Measurements from ENCODE around the gene TBXA2R. TPM values are rescaled to one million over a fixed set of nuclear protein-coding genes. Genes with fewer than 3 reads are reported as not detected.

Gene TBXA2R
- total and polyA plus RNA-seq, 2 donors (not counting 3 experiments of a cell fraction or from before 2014, with no cell fraction given): 2.4 to 2.9 TPM

- FAIRE-seq: no peak
- H3K9me3 ChIP-seq (replicated peaks; ENCODE audit: control insufficient read depth, insufficient read depth, low read length): no peaks in the 10 kb centered on the region
- CTCF ChIA-PET: no interaction called here
- H3K4me2 ChIP-seq (ENCODE audit: insufficient read depth, low read length): no peak overlapping the region
- DNase-seq (ENCODE audit: low read depth, low spot score): no peak
- H3K27ac ChIP-seq (ENCODE audit: insufficient read depth, low read depth, low read length): no peak overlapping the region
- POLR2A ChIA-PET: no interaction called here
- no peaks in the 10 kb centered on the region for H3K27me3 ChIP-seq (ENCODE audit: control insufficient read depth in 2 of 2, insufficient read depth in 2 of 2, low read length in 2 of 2)
- peaks cover 18% of the 10 kb centered on the region for H3K4me1 ChIP-seq (ENCODE audit: control insufficient read depth, extremely low read depth, insufficient read depth, low read length)
- no peak overlapping the region for H2AFZ ChIP-seq (ENCODE audit: low read depth, low read length)
- no peak overlapping the region for H3K9ac ChIP-seq (replicated peaks; ENCODE audit: extremely low read depth, insufficient read depth, low read length)
- no peaks in the 10 kb centered on the region for H3K9me1 ChIP-seq (replicated peaks; ENCODE audit: control insufficient read depth, extremely low read depth, insufficient read depth, low read length)
- dilution Hi-C loops (cut with MboI; ENCODE audit: extremely low pct_ligation_motif_present, low sequenced_read_pairs) (no loop called here), intact Hi-C loops (cut with micrococcal nuclease) (no loop called here)
- no TSS peak for BruUV-seq (replicated peaks)
- H3K4me3 ChIP-seq (replicated peaks in 1 of 3; ENCODE audit: insufficient read depth in 1 of 3, low read depth in 1 of 3, low read length in 3 of 3): no peak overlapping the region
- H3K79me2 ChIP-seq (ENCODE audit: control insufficient read depth, insufficient read depth, low read length): no peaks in the 10 kb centered on the region
- TF ChIP-seq POLR2A (IDR thresholded peaks at IDR 0.05; ENCODE audit: low read depth, low read length) (no peak), EZH2 (IDR thresholded peaks at IDR 0.05; ENCODE audit: borderline replicate concordance, low read depth, low read length, severe bottlenecking) (no peak), POLR2AphosphoS5 (IDR thresholded peaks at IDR 0.05; ENCODE audit: insufficient read depth, low read depth, low read length) (no peak), FOS (IDR thresholded peaks at IDR 0.05; ENCODE audit: borderline replicate concordance, insufficient read depth, low read length) (no peak), MYC (IDR thresholded peaks at IDR 0.05; ENCODE audit: low read depth, low read length) (no peak), MAX (IDR thresholded peaks at IDR 0.05; ENCODE audit: insufficient read depth, insufficient read length) (no peak), GATA2 (IDR thresholded peaks at IDR 0.05; ENCODE audit: insufficient read depth, insufficient read length, low read depth, low read length) (no peak), JUN (IDR thresholded peaks at IDR 0.05; ENCODE audit: borderline replicate concordance, insufficient read depth, insufficient read length, low read depth) (no peak)
- H3K36me3 ChIP-seq (ENCODE audit: control insufficient read depth in 2 of 2, extremely low read depth in 1 of 2, insufficient read depth in 2 of 2, low read length in 2 of 2): peaks cover 0 to 15% of the 10 kb centered on the region in 2 experiments
- H4K20me1 ChIP-seq (replicated peaks; ENCODE audit: control insufficient read depth, extremely low read depth, insufficient read depth, low read length): no peaks in the 10 kb centered on the region
Observed at GRCh38 chr19:3612330-3612729, 5.7 kb upstream of the TBXA2R start.

DNA sequence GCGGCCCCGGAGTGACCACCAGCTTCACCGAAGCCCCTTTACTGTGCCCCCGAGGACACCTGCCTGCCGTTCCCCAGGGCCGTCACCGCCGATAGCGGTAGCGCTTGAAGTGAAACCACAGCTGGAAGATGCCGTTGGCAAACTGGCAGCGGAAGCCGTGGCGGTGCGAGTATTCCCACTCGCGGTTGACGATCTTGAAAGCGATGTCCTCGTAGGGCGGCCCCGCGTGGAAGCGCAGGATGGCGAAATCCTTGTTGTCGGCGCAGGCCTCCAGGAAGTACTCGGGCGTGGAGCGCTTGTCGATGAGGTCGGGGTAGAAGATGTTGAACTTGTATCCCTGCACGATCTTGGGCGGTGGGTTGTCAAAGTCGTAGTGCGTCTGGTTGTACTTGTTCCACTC is 5.2 kb upstream of the TBXA2R start:
- DNase-seq (ENCODE audit: low read depth, low spot score) (no peak), FAIRE-seq (no peak)
- H3K27me3 ChIP-seq (ENCODE audit: control insufficient read depth in 2 of 2, insufficient read depth in 2 of 2, low read length in 2 of 2): no peaks in the 10 kb centered on the region
- no peaks in the 10 kb centered on the region for H3K79me2 ChIP-seq (ENCODE audit: control insufficient read depth, insufficient read depth, low read length)
- CTCF ChIA-PET: no interaction called here
- TSS peak; percentile 41 for BruUV-seq (replicated peaks)
- no peaks in the 10 kb centered on the region for H4K20me1 ChIP-seq (replicated peaks; ENCODE audit: control insufficient read depth, extremely low read depth, insufficient read depth, low read length)
- POLR2A ChIA-PET: no interaction called here
- H2AFZ ChIP-seq (ENCODE audit: low read depth, low read length): no peak overlapping the region
- no peak overlapping the region for H3K27ac ChIP-seq (ENCODE audit: insufficient read depth, low read depth, low read length)
- no peak overlapping the region for H3K4me2 ChIP-seq (ENCODE audit: insufficient read depth, low read length)
- peaks cover 20% of the 10 kb centered on the region for H3K4me1 ChIP-seq (ENCODE audit: control insufficient read depth, extremely low read depth, insufficient read depth, low read length)
- TF ChIP-seq POLR2A (IDR thresholded peaks at IDR 0.05; ENCODE audit: low read depth, low read length) (no peak), JUN (IDR thresholded peaks at IDR 0.05; ENCODE audit: borderline replicate concordance, insufficient read depth, insufficient read length, low read depth) (no peak), MYC (IDR thresholded peaks at IDR 0.05; ENCODE audit: low read depth, low read length) (no peak), POLR2AphosphoS5 (IDR thresholded peaks at IDR 0.05; ENCODE audit: insufficient read depth, low read depth, low read length) (no peak), CTCF (IDR thresholded peaks at IDR 0.05; ENCODE audit: extremely low read depth in 1 of 2, insufficient read depth in 1 of 2, low read depth in 1 of 2, low read length in 2 of 2) (no peak), MAX (IDR thresholded peaks at IDR 0.05; ENCODE audit: insufficient read depth, insufficient read length) (no peak), GATA2 (IDR thresholded peaks at IDR 0.05; ENCODE audit: insufficient read depth, insufficient read length, low read depth, low read length) (no peak), FOS (IDR thresholded peaks at IDR 0.05; ENCODE audit: borderline replicate concordance, insufficient read depth, low read length) (no peak), EZH2 (IDR thresholded peaks at IDR 0.05; ENCODE audit: borderline replicate concordance, low read depth, low read length, severe bottlenecking) (no peak)
- intact Hi-C loops (cut with micrococcal nuclease): no loop called here
- dilution Hi-C loops (cut with MboI; ENCODE audit: extremely low pct_ligation_motif_present, low sequenced_read_pairs): no loop called here
- peaks cover 0 to 15% of the 10 kb centered on the region in 2 experiments for H3K36me3 ChIP-seq (ENCODE audit: control insufficient read depth in 2 of 2, extremely low read depth in 1 of 2, insufficient read depth in 2 of 2, low read length in 2 of 2)
- no peaks in the 10 kb centered on the region for H3K9me3 ChIP-seq (replicated peaks; ENCODE audit: control insufficient read depth, insufficient read depth, low read length)
- H3K9me1 ChIP-seq (replicated peaks; ENCODE audit: control insufficient read depth, extremely low read depth, insufficient read depth, low read length): no peaks in the 10 kb centered on the region
- H3K4me3 ChIP-seq (replicated peaks in 1 of 3; ENCODE audit: insufficient read depth in 1 of 3, low read depth in 1 of 3, low read length in 3 of 3): no peak overlapping the region
- H3K9ac ChIP-seq (replicated peaks; ENCODE audit: extremely low read depth, insufficient read depth, low read length): no peak overlapping the region

Measured in endothelial cell of umbilical vein (primary cell).